Fibroblast of mammary gland (primary cell): ENCODE results near the gene GRIK3.

ENCODE experiments used
- DNase-seq: peaks from one replicate; pipeline ENCODE4 v3.0.0-alpha.2; 2010; ENCODE audit warnings: low read depth
- H3K4me3 ChIP-seq: 2 replicates; pipeline ENCODE4 v1.5.1; 2011; ENCODE audit warnings: low read depth, mild to moderate bottlenecking, low read length, moderate library complexity; ENCODE audit not compliant: control insufficient read depth
- CTCF ChIP-seq: conservative IDR thresholded peaks from 2 replicates; pipeline ENCODE4 v1.5.1; 2011; ENCODE audit warnings: low read depth, low read length, inconsistent platforms; ENCODE audit not compliant: control insufficient read depth, insufficient read depth

The GRIK3 gene

GRCh38 chr1:36807262-36807661 is 227.1 kb downstream of the GRIK3 start:
- TF ChIP-seq CTCF, result no peak
- DNase-seq, result no peak
- H3K4me3 ChIP-seq, result no peak overlapping the region

- DNase-seq, result no peak
- no peak for TF ChIP-seq CTCF
- H3K4me3 ChIP-seq, result no peak overlapping the region
Observed at GRCh38 chr1:36805979-36806640, 228.2 kb downstream of the GRIK3 start.

- TF ChIP-seq CTCF, result no peak
- H3K4me3 ChIP-seq, result no peak overlapping the region
- no peak for DNase-seq
Observed at GRCh38 chr1:36804669-36805314, 229.5 kb downstream of the GRIK3 start.

GRCh38 chr1:36803868-36804570 is 230.3 kb downstream of the GRIK3 start:
- DNase-seq, result no peak
- no peak for TF ChIP-seq CTCF
- H3K4me3 ChIP-seq, result no peak overlapping the region

GRCh38 chr1:36802018-36802417 is 232.3 kb downstream of the GRIK3 start:
- H3K4me3 ChIP-seq, result no peak overlapping the region
- TF ChIP-seq CTCF, result no peak
- no peak for DNase-seq

- TF ChIP-seq CTCF, result no peak
- DNase-seq, result no peak
- H3K4me3 ChIP-seq, result no peak overlapping the region
Observed at GRCh38 chr1:36797761-36798160, 236.6 kb downstream of the GRIK3 start.
